ENCODE data around the gene ARHGAP4.

ARHGAP4 gene

GRCh38 chrX:153968255-153968654 is 42.2 kb upstream of the ARHGAP4 start:
- no peak overlapping the region; the same call in 1 of the 2 replicates for H3K4me3 ChIP-seq (ENCODE audit: control insufficient read depth, low read depth, low read length)

GRCh38 chrX:153967536-153968224 is 41.6 kb upstream of the ARHGAP4 start:
- H3K4me3 ChIP-seq (ENCODE audit: control insufficient read depth, low read depth, low read length), result no peak overlapping the region
- no peak for TF ChIP-seq CTCF (IDR thresholded peaks at IDR 0.05; ENCODE audit: control insufficient read depth, insufficient read depth, low read depth, low read length, missing control alignments)
- DNase-seq (ENCODE audit: low read depth), result no peak

More at GRCh38 chrX:153968255-153968654, 42.2 kb upstream of the ARHGAP4 start:
- TF ChIP-seq CTCF (IDR thresholded peaks at IDR 0.05; ENCODE audit: control insufficient read depth, insufficient read depth, low read depth, low read length, missing control alignments), result no peak
- DNase-seq (ENCODE audit: low read depth), result no peak

GRCh38 chrX:153966841-153967535 is 40.9 kb upstream of the ARHGAP4 start:
- H3K4me3 ChIP-seq (ENCODE audit: control insufficient read depth, low read depth, low read length), result no peak overlapping the region
- no peak for TF ChIP-seq CTCF (IDR thresholded peaks at IDR 0.05; ENCODE audit: control insufficient read depth, insufficient read depth, low read depth, low read length, missing control alignments)
- no peak for DNase-seq (ENCODE audit: low read depth)

- H3K4me3 ChIP-seq (ENCODE audit: control insufficient read depth, low read depth, low read length), result no peak overlapping the region
These were observed 40.2 kb upstream of the ARHGAP4 start for GRCh38 chrX:153966283-153966688.

GRCh38 chrX:153965406-153965805 is 39.3 kb upstream of the ARHGAP4 start:
- no peak for TF ChIP-seq CTCF (IDR thresholded peaks at IDR 0.05; ENCODE audit: control insufficient read depth, insufficient read depth, low read depth, low read length, missing control alignments)
- no peak overlapping the region for H3K4me3 ChIP-seq (ENCODE audit: control insufficient read depth, low read depth, low read length)
- DNase-seq (ENCODE audit: low read depth), result no peak

More at GRCh38 chrX:153966283-153966688, 40.2 kb upstream of the ARHGAP4 start:
- TF ChIP-seq CTCF (IDR thresholded peaks at IDR 0.05; ENCODE audit: control insufficient read depth, insufficient read depth, low read depth, low read length, missing control alignments), result no peak
- no peak for DNase-seq (ENCODE audit: low read depth)

- TF ChIP-seq CTCF (IDR thresholded peaks at IDR 0.05; ENCODE audit: control insufficient read depth, insufficient read depth, low read depth, low read length, missing control alignments), result no peak
- DNase-seq (ENCODE audit: low read depth), result no peak
- H3K4me3 ChIP-seq (ENCODE audit: control insufficient read depth, low read depth, low read length), result no peak overlapping the region
These were observed 38.0 kb upstream of the ARHGAP4 start for GRCh38 chrX:153964105-153964504.

Data from AG09309 (cell line).